ENCODE data around the gene WWC1. TPM values are rescaled to one million over a fixed set of nuclear protein-coding genes. Genes with fewer than 3 reads are reported as not detected.

WWC1 gene
- total RNA-seq, 1 experiment from 2014 or later, result 190 TPM

- Mint-ChIP-seq H3K9me3 (ENCODE audit: low read depth, unreplicated experiment) (no peaks in the 10 kb centered on the region), H3K36me3 (ENCODE audit: insufficient read depth, unreplicated experiment) (peaks cover 78% of the 10 kb centered on the region), H3K4me1 (ENCODE audit: low read depth, unreplicated experiment) (peaks cover 19% of the 10 kb centered on the region), H3K27ac (ENCODE audit: unreplicated experiment) (no peak overlapping the region), H3K27me3 (ENCODE audit: unreplicated experiment) (no peaks in the 10 kb centered on the region), H3K4me3 (ENCODE audit: low read depth, unreplicated experiment) (no peak overlapping the region)
- no TSS peak for BruUV-seq (replicated peaks)
- CTCF ChIA-PET, result no interaction called here
- no peak for TF ChIP-seq CTCF (IDR thresholded peaks at IDR 0.05; ENCODE audit: unreplicated experiment)
- intact Hi-C loops (cut with micrococcal nuclease; ENCODE audit: unreplicated experiment), result no loop called here
- no peak for DNase-seq
Observed at GRCh38 chr5:168417731-168418429, 126.4 kb downstream of the WWC1 start.

GRCh38 chr5:168420461-168420860, 129.0 kb downstream of the WWC1 start:
- Mint-ChIP-seq H3K27me3 (ENCODE audit: unreplicated experiment) (no peaks in the 10 kb centered on the region), H3K9me3 (ENCODE audit: low read depth, unreplicated experiment) (no peaks in the 10 kb centered on the region), H3K4me1 (ENCODE audit: low read depth, unreplicated experiment) (peaks cover 27% of the 10 kb centered on the region), H3K4me3 (ENCODE audit: low read depth, unreplicated experiment) (no peak overlapping the region), H3K27ac (ENCODE audit: unreplicated experiment) (peak overlapping the region; percentile 29), H3K36me3 (ENCODE audit: insufficient read depth, unreplicated experiment) (peaks cover 69% of the 10 kb centered on the region)
- no peak for TF ChIP-seq CTCF (IDR thresholded peaks at IDR 0.05; ENCODE audit: unreplicated experiment)
- no TSS peak for BruUV-seq (replicated peaks)
- no peak for DNase-seq
- CTCF ChIA-PET, result no interaction called here
- intact Hi-C loops (cut with micrococcal nuclease; ENCODE audit: unreplicated experiment), result no loop called here

GRCh38 chr5:168422431-168422830, 131.0 kb downstream of the WWC1 start:
- H3K4me3 Mint-ChIP-seq (ENCODE audit: low read depth, unreplicated experiment), result no peak overlapping the region
- no peak for DNase-seq
- no peak overlapping the region for H3K27ac Mint-ChIP-seq (ENCODE audit: unreplicated experiment)
- H3K4me1 Mint-ChIP-seq (ENCODE audit: low read depth, unreplicated experiment), result peaks cover 27% of the 10 kb centered on the region
- intact Hi-C loops (cut with micrococcal nuclease; ENCODE audit: unreplicated experiment), result loop anchor here (1.0 kb wide), 1 partner anchor 153 kb away; no protein-coding TSS in a partner anchor
- CTCF ChIA-PET, result interaction anchor here (0.6 to 1.7 kb wide), 5 partner anchors 10 to 152 kb away, joined by 3 to 8 read pairs (median 4); no protein-coding TSS in a partner anchor
- TF ChIP-seq CTCF (IDR thresholded peaks at IDR 0.05; ENCODE audit: unreplicated experiment), result no peak
- H3K9me3 Mint-ChIP-seq (ENCODE audit: low read depth, unreplicated experiment), result no peaks in the 10 kb centered on the region
- peaks cover 66% of the 10 kb centered on the region for H3K36me3 Mint-ChIP-seq (ENCODE audit: insufficient read depth, unreplicated experiment)
- BruUV-seq (replicated peaks), result no TSS peak
- no peaks in the 10 kb centered on the region for H3K27me3 Mint-ChIP-seq (ENCODE audit: unreplicated experiment)

- H3K36me3 Mint-ChIP-seq (ENCODE audit: insufficient read depth, unreplicated experiment), result peaks cover 63% of the 10 kb centered on the region
- CTCF ChIA-PET, result interaction anchor here (0.6 to 1.7 kb wide), 5 partner anchors 9 to 422 kb away, joined by 3 to 5 read pairs (median 4); no protein-coding TSS in a partner anchor
- no TSS peak for BruUV-seq (replicated peaks)
Observed at GRCh38 chr5:168423478-168423877, 132.0 kb downstream of the WWC1 start.

More at GRCh38 chr5:168423478-168423877, 132.0 kb downstream of the WWC1 start:
- Mint-ChIP-seq H3K4me3 (ENCODE audit: low read depth, unreplicated experiment) (no peak overlapping the region), H3K27me3 (ENCODE audit: unreplicated experiment) (no peaks in the 10 kb centered on the region), H3K27ac (ENCODE audit: unreplicated experiment) (no peak overlapping the region), H3K9me3 (ENCODE audit: low read depth, unreplicated experiment) (no peaks in the 10 kb centered on the region), H3K4me1 (ENCODE audit: low read depth, unreplicated experiment) (peaks cover 27% of the 10 kb centered on the region)
- TF ChIP-seq CTCF (IDR thresholded peaks at IDR 0.05; ENCODE audit: unreplicated experiment), result no peak
- no peak for DNase-seq
- intact Hi-C loops (cut with micrococcal nuclease; ENCODE audit: unreplicated experiment), result no loop called here

Data from Calu3 (cell line).